Amniotic epithelial cell (primary cell): Measurements from ENCODE around the gene GCLM.

ENCODE experiments used
- DNase-seq: peaks from one replicate; pipeline ENCODE4 v3.0.0-alpha.2; 2010; ENCODE audit warnings: low read depth

The GCLM gene

GRCh38 chr1:93846206-93846991 is 62.8 kb downstream of the GCLM start:
- DNase-seq = peak; percentile 74

- DNase-seq = peak; percentile 95
These were observed 63.6 kb downstream of the GCLM start for GRCh38 chr1:93845538-93846205.

GRCh38 chr1:93844262-93845045 is 64.8 kb downstream of the GCLM start:
- peak; percentile 92 for DNase-seq

- peak; percentile 38 for DNase-seq
These were observed 66.3 kb downstream of the GCLM start for GRCh38 chr1:93842750-93843500.

GRCh38 chr1:93841771-93842170 is 67.5 kb downstream of the GCLM start:
- peak; percentile 64 for DNase-seq

GRCh38 chr1:93840956-93841482 is 68.2 kb downstream of the GCLM start:
- DNase-seq = no peak

- no peak for DNase-seq
These were observed 69.5 kb downstream of the GCLM start for GRCh38 chr1:93839753-93840152.

GRCh38 chr1:93839307-93839706 is 69.9 kb downstream of the GCLM start:
- peak; percentile 95 for DNase-seq

GRCh38 chr1:93837961-93838360 is 71.3 kb downstream of the GCLM start:
- DNase-seq = no peak
